Ishikawa (cell line): ENCODE measurements around the gene LIMD2.

Experiments used
- CEBPB ChIP-seq: IDR thresholded peaks from 2 replicates; pipeline ENCODE4 v1.6.1; 2012
- CREB1 ChIP-seq: IDR thresholded peaks from 2 replicates; pipeline ENCODE4 v1.6.1; 2012; ENCODE audit warnings: low read depth
- EP300 ChIP-seq: IDR thresholded peaks from 2 replicates; pipeline ENCODE4 v1.6.1; 2012; ENCODE audit warnings: borderline replicate concordance
- MAX ChIP-seq: IDR thresholded peaks from 2 replicates; pipeline ENCODE4 v1.6.1; 2012
- NFIC ChIP-seq: IDR thresholded peaks from 2 replicates; pipeline ENCODE4 v1.6.1; 2012
- RAD21 ChIP-seq: IDR thresholded peaks from 2 replicates; pipeline ENCODE4 v1.6.1; 2012; ENCODE audit warnings: low read depth
- REST ChIP-seq: IDR thresholded peaks from 2 replicates; pipeline ENCODE4 v1.6.1; 2012; ENCODE audit warnings: low read depth, mild to moderate bottlenecking
- TAF1 ChIP-seq: IDR thresholded peaks from 2 replicates; pipeline ENCODE4 v1.6.1; 2012; ENCODE audit warnings: low read depth, mild to moderate bottlenecking
- TCF12 ChIP-seq: IDR thresholded peaks from 2 replicates; pipeline ENCODE4 v1.6.1; 2012; ENCODE audit warnings: low read depth
- TEAD4 ChIP-seq: IDR thresholded peaks from 2 replicates; pipeline ENCODE4 v1.6.1; 2012
- USF1 ChIP-seq: IDR thresholded peaks from 2 replicates; pipeline ENCODE4 v1.6.1; 2012
- YY1 ChIP-seq: IDR thresholded peaks from 2 replicates; pipeline ENCODE4 v1.6.1; 2012; ENCODE audit warnings: low read depth
- ZBTB7A ChIP-seq: IDR thresholded peaks from 2 replicates; pipeline ENCODE4 v1.6.1; 2012; ENCODE audit warnings: low read depth

The LIMD2 gene

GRCh38 chr17:63698886-63699637, 863 bp downstream of the LIMD2 start:
- TF ChIP-seq YY1 = no peak
- TF ChIP-seq EP300 = no peak
- TF ChIP-seq CREB1 = no peak
- no peak for TF ChIP-seq TEAD4
- no peak for TF ChIP-seq CEBPB
- TF ChIP-seq ZBTB7A = no peak
- TF ChIP-seq TCF12 = no peak
- TF ChIP-seq RAD21 = no peak
- TF ChIP-seq REST = no peak
- no peak for TF ChIP-seq MAX
- no peak for TF ChIP-seq NFIC
- no peak for TF ChIP-seq TAF1
- no peak for TF ChIP-seq USF1

DNA sequence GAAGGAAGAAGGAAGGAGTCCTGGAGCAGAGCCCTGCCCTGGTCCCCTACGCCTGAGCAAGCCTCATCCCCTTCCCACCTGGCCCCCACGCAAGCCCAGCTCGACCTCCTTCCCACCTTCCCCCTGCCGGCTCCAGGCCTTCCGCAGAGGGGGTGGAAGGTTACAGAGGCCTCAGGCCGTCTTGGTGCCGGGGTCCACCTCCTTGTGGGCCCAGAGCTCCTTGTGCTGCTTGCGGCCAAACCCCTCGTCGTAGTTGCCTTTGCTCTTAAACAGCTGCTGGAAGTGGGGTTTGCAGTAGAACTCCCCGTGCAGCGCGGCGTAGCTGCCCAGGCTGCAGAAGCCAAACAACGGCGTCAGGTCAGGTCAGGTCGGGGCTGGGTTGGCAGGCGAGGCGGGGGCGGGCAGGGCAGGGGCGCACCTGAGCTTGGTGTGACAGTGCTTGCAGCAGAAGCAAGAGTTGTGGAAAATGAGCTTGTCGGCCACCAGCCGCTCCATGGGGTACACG, 1.5 kb downstream of the LIMD2 start:
- TF ChIP-seq TAF1 (no peak), TEAD4 (no peak), ZBTB7A (no peak), NFIC (no peak), YY1 (no peak), USF1 (no peak)

GRCh38 chr17:63697341-63698286, 2.3 kb downstream of the LIMD2 start:
- TF ChIP-seq CEBPB (no peak), RAD21 (peak; percentile 56)

GRCh38 chr17:63696381-63696961, 3.5 kb downstream of the LIMD2 start:
- TF ChIP-seq REST (no peak), RAD21 (peak; percentile 34; the same call in 1 of the 2 replicates), CEBPB (no peak), EP300 (no peak)

DNA sequence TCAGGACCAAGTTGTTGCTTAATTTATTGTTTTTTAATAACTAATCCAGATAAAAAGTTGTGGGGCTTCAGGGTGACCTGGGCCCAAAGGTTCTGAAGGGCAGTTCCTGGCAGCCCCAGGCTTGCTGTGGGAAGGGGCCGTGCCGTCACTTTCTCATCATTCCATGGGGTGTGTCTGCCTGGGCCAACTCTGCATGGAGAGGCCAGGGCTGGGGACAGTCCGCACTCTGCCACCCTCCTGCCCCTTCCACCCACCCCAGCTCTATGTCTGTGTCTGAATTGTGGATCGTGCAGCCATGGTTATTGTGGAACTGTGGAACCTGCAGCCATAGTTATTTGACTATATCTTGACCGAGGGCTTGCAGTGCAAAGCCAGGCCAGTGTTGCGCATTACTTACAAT, 4.0 kb downstream of the LIMD2 start:
- no peak for TF ChIP-seq MAX
- no peak for TF ChIP-seq TAF1
- no peak for TF ChIP-seq ZBTB7A
- no peak for TF ChIP-seq TCF12
- no peak for TF ChIP-seq CREB1

GRCh38 chr17:63694950-63695773, 4.8 kb downstream of the LIMD2 start:
- no peak for TF ChIP-seq NFIC
- no peak for TF ChIP-seq EP300
- TF ChIP-seq TEAD4 = no peak
